ENCODE measurements around the gene HHIPL1.

Gene HHIPL1

GRCh38 chr14:99660006-99660566, 15.2 kb downstream of the HHIPL1 start:
- no peak for TF ChIP-seq CTCF (IDR thresholded peaks at IDR 0.05)

- no peak for TF ChIP-seq CTCF (IDR thresholded peaks at IDR 0.05)
Measured at GRCh38 chr14:99660794-99661193, 15.9 kb downstream of the HHIPL1 start.

GRCh38 chr14:99662846-99663245, 17.9 kb downstream of the HHIPL1 start:
- TF ChIP-seq CTCF (IDR thresholded peaks at IDR 0.05): no peak

- TF ChIP-seq CTCF (IDR thresholded peaks at IDR 0.05): no peak
Measured at GRCh38 chr14:99663386-99664057, 18.6 kb downstream of the HHIPL1 start.

- TF ChIP-seq CTCF (IDR thresholded peaks at IDR 0.05): no peak
Measured at GRCh38 chr14:99664058-99664936, 19.4 kb downstream of the HHIPL1 start.

GRCh38 chr14:99664937-99665273, 20.0 kb downstream of the HHIPL1 start:
- no peak for TF ChIP-seq CTCF (IDR thresholded peaks at IDR 0.05)

- TF ChIP-seq CTCF (IDR thresholded peaks at IDR 0.05): no peak
Measured at GRCh38 chr14:99666533-99666932, 21.6 kb downstream of the HHIPL1 start.
